HCT116 (cell line): ENCODE measurements around the gene CTSW. TPM values are rescaled to one million over a fixed set of nuclear protein-coding genes. Genes with fewer than 3 reads are reported as not detected.

Experiments used
- ATAC-seq: fragments of 200-7000 bp; cut with Tn5 transposase; 2 replicates; pipeline ENCODE4 v1.9.1; 2020; ENCODE audit warnings: mild to moderate bottlenecking, moderate library complexity
- BruUV-seq: library from RNA; stranded (reverse); fragments of 400-500 nt; replicated peaks from 2 replicates; lab custom pipeline; 2021; lab: Mats Ljungman, UMichigan
- CTCF ChIA-PET: fragments of 300-600 bp; sonication (Branson Sonifier 250); formaldehyde crosslinking; loops from one replicate; lab custom pipeline; 2021; ENCODE audit warnings: antibody characterized with exemption; lab: Charles Lee
- POLR2A ChIA-PET: fragments of 300-600, 350-600 bp; sonication (Branson Sonifier 250); formaldehyde crosslinking; loops from one replicate; lab custom pipeline; 2021; ENCODE audit warnings: antibody characterized with exemption; lab: Charles Lee
- RAD21 ChIA-PET, 2 experiments: fragments of 300-600 bp; sonication (Branson Sonifier 250); formaldehyde crosslinking; loops; one replicate each; lab custom pipeline; 2023; ENCODE audit warnings: low total read pairs in 2 of 2; ENCODE audit not compliant: uncharacterized antibody in 2 of 2, unreplicated experiment in 2 of 2, low non-redundant PET in 1 of 2; lab: Charles Lee
- DNase-seq: peaks from one replicate; pipeline ENCODE4 v3.0.0-alpha.2; 2010; ENCODE audit warnings: low read depth, low spot score
- H2AFZ ChIP-seq: fragments of 200-600 bp; shearing (Covaris generic), sonication (generic); 2 replicates; pipeline ENCODE4 v1.6.1; 2017; ENCODE audit warnings: low read depth, mixed run types, mixed read lengths, antibody characterized with exemption, low read length; ENCODE audit not compliant: poor library complexity, severe bottlenecking
- H3K27ac ChIP-seq: 2 replicates; pipeline ENCODE4 v1.5.1; 2012; ENCODE audit warnings: low read depth, low read length
- H3K27me3 ChIP-seq: fragments of 200-600 bp; sonication (generic); 2 replicates; pipeline ENCODE4 v1.6.1; 2016; ENCODE audit warnings: mixed run types, low read length, mixed read lengths; ENCODE audit not compliant: insufficient read depth
- H3K36me3 ChIP-seq, 2 experiments: fragments of 200-500 bp in 1 of 2; fragments of 200-600 bp in 1 of 2; sonication (Bioruptor generic) in 1 of 2; sonication (generic) in 1 of 2; 2 replicates each; pipeline versions ENCODE4 v1.5.1 to v1.6.1; 2014 to 2016; ENCODE audit warnings: low read length in 2 of 2, inconsistent platforms in 1 of 2, mixed read lengths in 1 of 2, mixed run types in 1 of 2; ENCODE audit not compliant: insufficient read depth in 2 of 2, control insufficient read depth in 1 of 2
- H3K4me1 ChIP-seq, 2 experiments: fragments of 200-600 bp in 1 of 2; sonication (generic) in 1 of 2; 2 replicates each; pipeline versions ENCODE4 v1.5.1 to v1.6.1; 2012 to 2017; ENCODE audit warnings: low read length in 2 of 2, inconsistent platforms in 1 of 2, mild to moderate bottlenecking in 1 of 2, mixed read lengths in 1 of 2, mixed run types in 1 of 2, moderate library complexity in 1 of 2; ENCODE audit not compliant: insufficient read depth in 2 of 2, control insufficient read depth in 1 of 2
- H3K4me2 ChIP-seq: fragments of 200-600 bp; sonication (generic); 2 replicates; pipeline ENCODE4 v1.6.1; 2017; ENCODE audit warnings: mixed run types, low read length, mixed read lengths
- H3K4me3 ChIP-seq, 2 experiments: fragments of 200-600 bp in 1 of 2; sonication (generic) in 1 of 2; replicated peaks in 1 of 2; 2 replicates each; pipeline ENCODE4 v1.5.1; 2011 to 2016; ENCODE audit warnings: low read length in 2 of 2, control low read depth in 1 of 2, low read depth in 1 of 2, mild to moderate bottlenecking in 1 of 2, mixed read lengths in 1 of 2, mixed run types in 1 of 2
- H3K79me2 ChIP-seq: fragments of 200-600 bp; sonication (generic); 2 replicates; pipeline ENCODE4 v1.6.1; 2017; ENCODE audit warnings: mild to moderate bottlenecking, mixed run types, low read length, moderate library complexity, mixed read lengths; ENCODE audit not compliant: insufficient read depth
- H3K9ac ChIP-seq: fragments of 200-600 bp; sonication (generic); 2 replicates; pipeline ENCODE4 v1.6.1; 2016; ENCODE audit warnings: low read length, mixed read lengths
- H3K9me2 ChIP-seq: fragments of 200-600 bp; sonication (generic), shearing (Covaris generic); 2 replicates; pipeline ENCODE4 v1.6.1; 2017; ENCODE audit warnings: mixed run types, mild to moderate bottlenecking, moderate library complexity; ENCODE audit not compliant: insufficient read depth
- H3K9me3 ChIP-seq, 2 experiments: fragments of 200-500 bp in 1 of 2; fragments of 200-600 bp in 1 of 2; sonication (Bioruptor generic) in 1 of 2; sonication (generic) in 1 of 2; 2 replicates each; pipeline ENCODE4 v1.6.1; 2014 to 2017; ENCODE audit warnings: low read length in 2 of 2, mixed read lengths in 2 of 2, inconsistent platforms in 1 of 2, low read depth in 1 of 2, mild to moderate bottlenecking in 1 of 2, mixed run types in 1 of 2, moderate library complexity in 1 of 2; ENCODE audit not compliant: control insufficient read depth in 1 of 2, insufficient read depth in 1 of 2
- H4K20me1 ChIP-seq: fragments of 200-600 bp; sonication (generic), shearing (Covaris generic); 2 replicates; pipeline ENCODE4 v1.6.1; 2017; ENCODE audit warnings: mixed run types, mild to moderate bottlenecking, moderate library complexity; ENCODE audit not compliant: insufficient read depth
- EGR1 ChIP-seq: IDR thresholded peaks from 2 replicates; pipeline ENCODE4 v1.6.1; 2012; ENCODE audit warnings: low read depth
- EZH2 ChIP-seq: fragments of 200-600 bp; sonication (generic); IDR thresholded peaks from 2 replicates; pipeline ENCODE4 v1.6.1; 2017; ENCODE audit warnings: antibody characterized with exemption, mixed run types
- FOSL1 ChIP-seq: IDR thresholded peaks from 2 replicates; pipeline ENCODE4 v1.6.1; 2012; ENCODE audit warnings: low read depth
- JUND ChIP-seq: IDR thresholded peaks from 2 replicates; pipeline ENCODE4 v1.6.1; 2012
- POLR2A ChIP-seq: IDR thresholded peaks from 2 replicates; pipeline ENCODE4 v1.7.0; 2011; ENCODE audit warnings: borderline replicate concordance; ENCODE audit not compliant: insufficient read depth, insufficient read length; ENCODE audit errors: extremely low read depth
- POLR2AphosphoS5 ChIP-seq: IDR thresholded peaks from 2 replicates; pipeline ENCODE4 v1.6.1; 2011; ENCODE audit warnings: mild to moderate bottlenecking, low read depth, low read length, moderate library complexity
- RAD21 ChIP-seq: IDR thresholded peaks from 2 replicates; pipeline ENCODE4 v1.6.1; 2012; ENCODE audit warnings: low read depth, mild to moderate bottlenecking
- YY1 ChIP-seq: IDR thresholded peaks from 2 replicates; pipeline ENCODE4 v1.6.1; 2011; ENCODE audit warnings: low read length, low read depth, moderate library complexity, mild to moderate bottlenecking; ENCODE audit not compliant: insufficient replicate concordance; ENCODE audit errors: extremely low read depth
- ZFX ChIP-seq: fragments of 450-650 bp; IDR thresholded peaks from 2 replicates; pipeline ENCODE4 v1.6.1; 2017
- intact Hi-C: fragments of 100-400 bp; cut with micrococcal nuclease; formaldehyde crosslinking; loops from 2 replicates; pipeline ENCODE4 v1.10.0; 2022
- total RNA-seq: library from RNA; stranded (reverse); gene quantifications from one replicate; pipeline ENCODE4 v1.2.1, GENCODE V29; 2021; ENCODE audit not compliant: unreplicated experiment
- TF ChIP-seq, protein P1 (sequence below): IDR thresholded peaks from 2 replicates; pipeline ENCODE4 v1.6.1; 2012
- TF ChIP-seq, protein P2 (sequence below): IDR thresholded peaks from 2 replicates; pipeline ENCODE4 v1.6.1; 2012; ENCODE audit warnings: low read depth
- TF ChIP-seq, protein P3 (sequence below): IDR thresholded peaks from 2 replicates; pipeline ENCODE4 v1.6.1; 2011; ENCODE audit warnings: mild to moderate bottlenecking, low read length, moderate library complexity; ENCODE audit not compliant: insufficient replicate concordance; ENCODE audit errors: extremely low read depth

The CTSW gene
- total RNA-seq, 1 experiment from 2014 or later = not detected

DNA sequence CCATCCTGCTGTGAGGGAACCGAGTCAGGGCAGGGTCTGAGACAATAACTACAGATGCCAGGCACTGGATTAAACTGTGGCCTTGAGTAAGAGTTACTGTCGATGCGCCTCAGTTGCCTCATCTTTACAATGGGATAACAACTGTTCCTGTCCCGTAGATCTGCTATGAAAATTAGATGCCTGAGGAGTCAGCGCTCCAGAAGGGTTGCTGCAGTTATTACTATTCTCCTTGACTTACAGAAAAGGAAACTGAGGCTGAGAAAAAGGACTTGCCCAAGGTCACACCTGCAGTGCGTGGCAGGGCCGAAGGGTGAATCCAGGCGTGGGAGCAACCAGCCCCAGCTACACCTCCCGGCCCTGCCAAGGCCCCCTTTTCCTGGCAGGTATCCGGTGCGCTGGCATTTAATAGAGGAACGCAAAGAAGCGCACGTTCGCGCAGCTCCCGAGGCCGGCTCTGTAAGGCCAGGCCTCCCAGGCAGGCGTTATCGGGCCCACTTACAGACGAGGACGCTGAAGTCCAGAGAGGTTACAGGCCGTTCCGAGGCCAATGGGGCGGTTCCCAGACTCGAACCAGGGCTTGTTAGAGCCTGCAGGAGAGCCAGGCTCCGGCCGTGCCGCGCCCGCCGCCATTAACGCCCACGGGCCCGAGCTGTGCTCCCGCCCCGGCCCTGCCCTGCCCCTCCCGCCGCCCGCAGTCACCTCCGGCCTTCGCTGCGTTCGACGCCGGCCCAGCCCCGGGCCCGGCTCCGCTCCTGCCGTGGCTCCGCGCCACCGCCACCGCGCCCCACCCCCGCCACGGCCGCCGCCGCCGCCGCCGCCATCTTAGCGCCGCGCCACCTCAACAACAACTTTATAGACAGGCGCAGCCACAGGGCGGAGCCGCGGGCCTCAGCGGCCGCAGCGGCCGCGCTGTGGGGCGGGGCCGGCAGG is 38.8 kb downstream of the CTSW start, which contains the start of gene C11orf68:
C11orf68 (minus strand) TSS at position 852 of the 930 bp plus-strand sequence; CDS start at position 821, 31 bp downstream.
- H3K27me3 ChIP-seq = no peaks in the 10 kb centered on the region
- DNase-seq (no peak), ATAC-seq (peak; percentile 41)
- ChIA-PET RAD21 (interaction anchor here in 1 of 2 experiments (0.6 kb wide), 1 partner anchor 17 kb away, joined by 3 read pairs; no protein-coding TSS in a partner anchor), CTCF (interaction anchor here (0.6 to 1.8 kb wide), 3 partner anchors 31 to 59 kb away, joined by 3 to 5 read pairs (median 3); partner anchors contain the start of gene FIBP), POLR2A (interaction anchor here (1.3 to 2.0 kb wide), 6 partner anchors 13 to 30 kb away, joined by 5 to 30 read pairs (median 9); partner anchors contain the start of genes CCDC85B, FIBP and FOSL1)
- H2AFZ ChIP-seq = no peak within 1 kb of the TSS
- TSS peak; percentile 69 for BruUV-seq
- H3K79me2 ChIP-seq = peaks cover 44% of the 10 kb centered on the region
- H3K27ac ChIP-seq = peak within 1 kb of the TSS; percentile 95
- peak within 1 kb of the TSS; percentile 96 for H3K4me2 ChIP-seq
- no peaks in the 10 kb centered on the region for H4K20me1 ChIP-seq
- H3K9ac ChIP-seq = peak within 1 kb of the TSS; percentile 99
- H3K9me3 ChIP-seq = no peaks in the 10 kb centered on the region
- H3K4me3 ChIP-seq = peak within 1 kb of the TSS; percentile 94 to 95
- no peaks in the 10 kb centered on the region for H3K9me2 ChIP-seq
- TF ChIP-seq YY1 (peak; percentile 95), POLR2A (no peak), RAD21 (no peak), POLR2AphosphoS5 (peak; percentile 43), ZFX (peak; percentile 73)
- H3K4me1 ChIP-seq = peaks cover 43 to 60% of the 10 kb centered on the region in 2 experiments
- intact Hi-C loops = no loop called here
- peaks cover 5 to 27% of the 10 kb centered on the region in 2 experiments; a peak in 3 of 4 replicates for H3K36me3 ChIP-seq

DNA sequence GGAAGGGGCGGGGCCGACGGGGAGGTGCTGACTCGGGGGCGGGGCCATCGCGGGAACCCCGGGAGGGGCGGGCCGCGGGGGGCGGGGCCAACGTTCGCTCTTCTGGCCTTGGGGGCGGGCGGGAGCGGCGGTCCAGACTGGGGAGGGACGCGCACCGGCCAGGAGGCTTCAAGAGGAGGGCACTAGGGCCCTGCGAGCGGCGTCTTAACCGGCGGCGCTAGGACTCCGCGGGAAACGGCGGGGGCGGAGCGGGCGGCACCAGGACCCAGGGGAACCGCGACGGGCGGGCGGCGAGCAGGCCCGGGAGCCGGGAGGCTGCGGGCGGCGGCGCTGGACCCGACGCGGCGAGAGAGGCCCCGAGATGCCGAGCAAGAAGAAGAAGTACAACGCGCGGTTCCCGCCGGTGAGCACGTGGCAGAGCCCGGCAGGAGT is 39.5 kb downstream of the CTSW start, which contains the start of gene DRAP1:
DRAP1 (plus strand) TSS at position 286 of the 432 bp plus-strand sequence; CDS start at position 362, 76 bp downstream.
- H4K20me1 ChIP-seq = no peaks in the 10 kb centered on the region
- H2AFZ ChIP-seq = no peak within 1 kb of the TSS
- H3K27me3 ChIP-seq = no peaks in the 10 kb centered on the region
- DNase-seq = peak; percentile 92
- peak within 1 kb of the TSS; percentile 99 for H3K9ac ChIP-seq
- no TSS peak for BruUV-seq
- no peaks in the 10 kb centered on the region for H3K9me2 ChIP-seq
- ChIA-PET POLR2A (interaction anchor here (0.6 kb wide), 1 partner anchor 29 kb away, joined by 3 read pairs; the partner anchor contains the start of gene CCDC85B), CTCF (no interaction called here), RAD21 (no interaction called here)
- peaks cover 5 to 27% of the 10 kb centered on the region in 2 experiments; a peak in 3 of 4 replicates for H3K36me3 ChIP-seq
- H3K27ac ChIP-seq = peak within 1 kb of the TSS; percentile 95
- peaks cover 44% of the 10 kb centered on the region for H3K79me2 ChIP-seq
- peaks cover 39 to 53% of the 10 kb centered on the region in 2 experiments for H3K4me1 ChIP-seq
- intact Hi-C loops = no loop called here
- peak within 1 kb of the TSS; percentile 94 to 95 for H3K4me3 ChIP-seq
- ATAC-seq = peak; percentile 75
- no peaks in the 10 kb centered on the region for H3K9me3 ChIP-seq
- H3K4me2 ChIP-seq = peak within 1 kb of the TSS; percentile 96
- TF ChIP-seq, protein P1, sequence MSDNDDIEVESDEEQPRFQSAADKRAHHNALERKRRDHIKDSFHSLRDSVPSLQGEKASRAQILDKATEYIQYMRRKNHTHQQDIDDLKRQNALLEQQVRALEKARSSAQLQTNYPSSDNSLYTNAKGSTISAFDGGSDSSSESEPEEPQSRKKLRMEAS = no peak
- TF ChIP-seq JUND (no peak), EGR1 (no peak), FOSL1 (no peak), EZH2 (no peak)
- TF ChIP-seq, protein P2, sequence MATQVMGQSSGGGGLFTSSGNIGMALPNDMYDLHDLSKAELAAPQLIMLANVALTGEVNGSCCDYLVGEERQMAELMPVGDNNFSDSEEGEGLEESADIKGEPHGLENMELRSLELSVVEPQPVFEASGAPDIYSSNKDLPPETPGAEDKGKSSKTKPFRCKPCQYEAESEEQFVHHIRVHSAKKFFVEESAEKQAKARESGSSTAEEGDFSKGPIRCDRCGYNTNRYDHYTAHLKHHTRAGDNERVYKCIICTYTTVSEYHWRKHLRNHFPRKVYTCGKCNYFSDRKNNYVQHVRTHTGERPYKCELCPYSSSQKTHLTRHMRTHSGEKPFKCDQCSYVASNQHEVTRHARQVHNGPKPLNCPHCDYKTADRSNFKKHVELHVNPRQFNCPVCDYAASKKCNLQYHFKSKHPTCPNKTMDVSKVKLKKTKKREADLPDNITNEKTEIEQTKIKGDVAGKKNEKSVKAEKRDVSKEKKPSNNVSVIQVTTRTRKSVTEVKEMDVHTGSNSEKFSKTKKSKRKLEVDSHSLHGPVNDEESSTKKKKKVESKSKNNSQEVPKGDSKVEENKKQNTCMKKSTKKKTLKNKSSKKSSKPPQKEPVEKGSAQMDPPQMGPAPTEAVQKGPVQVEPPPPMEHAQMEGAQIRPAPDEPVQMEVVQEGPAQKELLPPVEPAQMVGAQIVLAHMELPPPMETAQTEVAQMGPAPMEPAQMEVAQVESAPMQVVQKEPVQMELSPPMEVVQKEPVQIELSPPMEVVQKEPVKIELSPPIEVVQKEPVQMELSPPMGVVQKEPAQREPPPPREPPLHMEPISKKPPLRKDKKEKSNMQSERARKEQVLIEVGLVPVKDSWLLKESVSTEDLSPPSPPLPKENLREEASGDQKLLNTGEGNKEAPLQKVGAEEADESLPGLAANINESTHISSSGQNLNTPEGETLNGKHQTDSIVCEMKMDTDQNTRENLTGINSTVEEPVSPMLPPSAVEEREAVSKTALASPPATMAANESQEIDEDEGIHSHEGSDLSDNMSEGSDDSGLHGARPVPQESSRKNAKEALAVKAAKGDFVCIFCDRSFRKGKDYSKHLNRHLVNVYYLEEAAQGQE = no peak
- TF ChIP-seq, protein P3, sequence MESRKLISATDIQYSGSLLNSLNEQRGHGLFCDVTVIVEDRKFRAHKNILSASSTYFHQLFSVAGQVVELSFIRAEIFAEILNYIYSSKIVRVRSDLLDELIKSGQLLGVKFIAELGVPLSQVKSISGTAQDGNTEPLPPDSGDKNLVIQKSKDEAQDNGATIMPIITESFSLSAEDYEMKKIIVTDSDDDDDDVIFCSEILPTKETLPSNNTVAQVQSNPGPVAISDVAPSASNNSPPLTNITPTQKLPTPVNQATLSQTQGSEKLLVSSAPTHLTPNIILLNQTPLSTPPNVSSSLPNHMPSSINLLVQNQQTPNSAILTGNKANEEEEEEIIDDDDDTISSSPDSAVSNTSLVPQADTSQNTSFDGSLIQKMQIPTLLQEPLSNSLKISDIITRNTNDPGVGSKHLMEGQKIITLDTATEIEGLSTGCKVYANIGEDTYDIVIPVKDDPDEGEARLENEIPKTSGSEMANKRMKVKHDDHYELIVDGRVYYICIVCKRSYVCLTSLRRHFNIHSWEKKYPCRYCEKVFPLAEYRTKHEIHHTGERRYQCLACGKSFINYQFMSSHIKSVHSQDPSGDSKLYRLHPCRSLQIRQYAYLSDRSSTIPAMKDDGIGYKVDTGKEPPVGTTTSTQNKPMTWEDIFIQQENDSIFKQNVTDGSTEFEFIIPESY = peak; percentile 83
